ENCODE measurements around the gene SPPL2B. TPM values are rescaled to one million over a fixed set of nuclear protein-coding genes. Genes with fewer than 3 reads are reported as not detected.

Gene SPPL2B
- total and polyA plus RNA-seq, 9 of the 15 experiments (the other 6 are each of a cell fraction or from before 2014, with no cell fraction given), result 0.20 to 81.2 (median 15.1) TPM

- TF ChIP-seq NFRKB (IDR thresholded peaks at IDR 0.05; ENCODE audit: low read depth) (peak; percentile 62; the same call in 1 of the 2 replicates), ZNF347 (CRISPR knock-in tag; IDR thresholded peaks at IDR 0.05; ENCODE audit: low read depth) (no peak), DPF2 (IDR thresholded peaks at IDR 0.05) (no peak), CHD4 (IDR thresholded peaks at IDR 0.05; ENCODE audit: insufficient read depth, insufficient replicate concordance, low read depth, low read length, poor library complexity, severe bottlenecking) (no peak), ZNF395 (CRISPR knock-in tag; IDR thresholded peaks at IDR 0.05) (no peak), GTF2E2 (tag; IDR thresholded peaks at IDR 0.05) (peak; percentile 93), ZNF274 (IDR thresholded peaks at IDR 0.05; ENCODE audit: borderline replicate concordance, low read depth, low read length) (no peak), ZNF12 (CRISPR knock-in tag; IDR thresholded peaks at IDR 0.05) (0 out of 2 replicates have a peak, but pooled peaks have one; percentile 47), TCF15 (CRISPR knock-in tag; IDR thresholded peaks at IDR 0.05) (no peak), ZNF133 (CRISPR knock-in tag; IDR thresholded peaks at IDR 0.05) (no peak), PHTF2 (CRISPR knock-in tag; IDR thresholded peaks at IDR 0.05) (no peak), POLR2H (tag; IDR thresholded peaks at IDR 0.05; ENCODE audit: low read depth) (no peak), BCL6 (CRISPR knock-in tag; IDR thresholded peaks at IDR 0.05) (no peak), ZNF785 (CRISPR knock-in tag; IDR thresholded peaks at IDR 0.05) (no peak), CC2D1A (IDR thresholded peaks at IDR 0.05) (no peak), SAFB (IDR thresholded peaks at IDR 0.05; ENCODE audit: borderline replicate concordance, low read depth, low read length) (peak; percentile 74), ZNF561 (CRISPR knock-in tag; conservative IDR thresholded peaks at IDR 0.05) (no peak), RB1 (IDR thresholded peaks at IDR 0.05; ENCODE audit: low read depth) (peak; percentile 71; the same call in 1 of the 2 replicates), RERE (CRISPR knock-in tag; IDR thresholded peaks at IDR 0.05; ENCODE audit: borderline replicate concordance) (no peak), TFAP4 (CRISPR knock-in tag; IDR thresholded peaks at IDR 0.05; ENCODE audit: borderline replicate concordance) (peak; percentile 76; the same call in 1 of the 2 replicates), ZFP30 (CRISPR knock-in tag; IDR thresholded peaks at IDR 0.05; ENCODE audit: borderline replicate concordance) (no peak)
Measured at GRCh38 chr19:2328401-2329148, at the start of gene SPPL2B, which contains the start of gene LSM7 (continued).

All from K562 (cell line).